T-helper 2 cell treated with Interferon-gamma antibody and Interleukin-4, amounts not matched to agents 100 ng/mL and 5 ng/mL, for 36 hours (primary cell): ENCODE measurements around the gene GDF15. TPM values are rescaled to one million over a fixed set of nuclear protein-coding genes. Genes with fewer than 3 reads are reported as not detected.
"Not testable (repeated sequence)": the region's sequence is repeated elsewhere in the genome, so short reads cannot be mapped to it uniquely, and the experiment has no call there.

ENCODE experiments used
- intact Hi-C: fragments of 100-400 bp; cut with micrococcal nuclease; formaldehyde crosslinking; loops from one replicate; pipeline ENCODE4 v1.15.1; 2023
- total RNA-seq: library from RNA; stranded (reverse); gene quantifications from 2 replicates; pipeline ENCODE4 v1.2.3, GENCODE V29; 2022

GDF15 gene, protein sequence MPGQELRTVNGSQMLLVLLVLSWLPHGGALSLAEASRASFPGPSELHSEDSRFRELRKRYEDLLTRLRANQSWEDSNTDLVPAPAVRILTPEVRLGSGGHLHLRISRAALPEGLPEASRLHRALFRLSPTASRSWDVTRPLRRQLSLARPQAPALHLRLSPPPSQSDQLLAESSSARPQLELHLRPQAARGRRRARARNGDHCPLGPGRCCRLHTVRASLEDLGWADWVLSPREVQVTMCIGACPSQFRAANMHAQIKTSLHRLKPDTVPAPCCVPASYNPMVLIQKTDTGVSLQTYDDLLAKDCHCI
- total RNA-seq, result 0.32 TPM in 1 of 2 replicates, not detected in the other

GRCh38 chr19:18385675-18386542, at the start of gene GDF15:
TSS of gene GDF15 (plus strand) at chr19:18386158. CDS start at chr19:18386190, 32 bp downstream.
- intact Hi-C loops, result no loop called here

DNA sequence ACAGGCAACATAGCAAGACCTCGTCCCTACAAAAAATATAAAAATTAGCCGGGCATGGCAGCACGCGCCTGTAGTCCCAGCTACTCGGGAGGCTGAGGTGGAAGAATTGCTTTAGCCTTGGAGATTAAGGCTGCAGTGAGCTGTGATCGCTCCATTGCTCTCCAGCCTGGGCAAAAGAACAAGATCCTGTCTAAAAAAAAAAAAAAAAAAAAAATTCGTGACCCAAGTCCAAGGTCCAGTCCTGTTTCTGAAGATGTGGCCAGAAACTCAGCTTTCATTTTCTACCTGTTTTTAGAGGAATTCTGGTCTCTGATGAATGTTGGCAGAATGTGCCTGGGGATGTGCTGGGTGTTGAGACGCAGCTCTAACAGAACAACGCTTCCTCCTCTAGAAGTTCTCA, 47.4 kb upstream of the GDF15 start:
- intact Hi-C loops, result no loop called here

DNA sequence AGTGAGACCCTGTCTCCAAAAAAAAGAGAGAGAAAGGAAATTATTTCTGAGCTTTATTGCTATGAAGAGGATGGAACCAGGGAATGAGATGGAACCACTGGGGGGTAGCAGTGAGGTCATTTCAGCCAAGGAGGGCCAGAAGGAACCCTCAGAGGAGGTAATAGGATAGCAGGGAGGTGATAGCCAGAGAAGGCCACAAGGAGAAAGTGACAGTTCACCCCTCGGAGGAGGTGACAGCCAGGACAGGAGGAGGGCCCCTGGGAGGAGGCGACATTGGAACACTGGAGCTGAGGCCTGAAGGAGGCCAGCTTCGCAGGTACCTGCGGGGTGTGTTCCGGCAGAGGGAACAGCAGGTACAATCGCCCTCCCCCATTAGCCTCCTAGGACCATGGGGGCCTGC, 46.2 kb upstream of the GDF15 start:
- intact Hi-C loops, result loop anchor here (5.0 kb wide), 1 partner anchor 73 kb away; no protein-coding TSS in a partner anchor

DNA sequence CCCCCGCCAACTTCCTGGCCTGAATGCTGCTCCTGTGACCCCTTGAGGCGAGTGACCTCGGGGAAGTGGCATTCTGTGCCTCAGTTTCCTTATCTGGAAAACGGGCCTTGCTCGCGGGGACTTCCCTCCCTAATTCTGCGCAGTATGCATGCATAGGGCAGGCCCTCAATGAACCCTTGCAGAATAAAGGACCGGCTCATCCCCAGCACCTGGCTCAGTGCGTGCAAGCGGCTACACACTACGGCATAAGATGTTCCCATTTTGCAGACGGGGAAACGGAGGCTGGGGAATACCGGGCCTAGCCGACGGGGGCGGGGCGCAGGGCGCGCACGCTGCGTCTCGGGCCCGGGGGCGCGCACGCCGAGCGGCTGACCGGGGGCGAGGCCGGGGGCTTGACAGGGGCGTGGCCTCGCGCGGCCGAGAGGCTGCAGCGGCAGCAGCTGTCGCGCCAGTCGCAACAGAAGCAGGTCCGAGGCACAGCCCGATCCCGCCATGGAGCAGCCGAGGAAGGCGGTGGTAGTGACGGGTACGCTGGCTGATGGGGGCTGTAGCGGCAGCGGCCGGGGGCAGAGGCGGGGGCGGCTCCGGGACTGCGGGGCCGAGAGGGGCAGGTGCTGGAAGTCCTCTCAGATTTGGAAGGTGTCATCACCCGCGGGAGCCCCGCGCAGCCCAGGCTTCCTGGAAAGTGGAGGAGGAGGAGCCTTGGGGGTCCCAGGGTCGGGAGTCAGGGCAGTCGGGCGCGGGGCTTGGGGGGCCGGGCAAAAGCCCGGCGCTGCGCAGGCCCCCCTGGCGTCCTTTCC, 45.6 kb upstream of the GDF15 start, which contains the start of gene PGPEP1:
PGPEP1 (plus strand) TSS at position 409 of the 800 bp plus-strand sequence; CDS start at position 493, 84 bp downstream.
- intact Hi-C loops, result loop anchor here (5.0 kb wide), 1 partner anchor 72 kb away; no protein-coding TSS in a partner anchor

- intact Hi-C loops, result loop anchor here (5.0 kb wide), 1 partner anchor 71 kb away; no protein-coding TSS in a partner anchor
Measured at GRCh38 chr19:18340990-18341868, 44.7 kb upstream of the GDF15 start.

DNA sequence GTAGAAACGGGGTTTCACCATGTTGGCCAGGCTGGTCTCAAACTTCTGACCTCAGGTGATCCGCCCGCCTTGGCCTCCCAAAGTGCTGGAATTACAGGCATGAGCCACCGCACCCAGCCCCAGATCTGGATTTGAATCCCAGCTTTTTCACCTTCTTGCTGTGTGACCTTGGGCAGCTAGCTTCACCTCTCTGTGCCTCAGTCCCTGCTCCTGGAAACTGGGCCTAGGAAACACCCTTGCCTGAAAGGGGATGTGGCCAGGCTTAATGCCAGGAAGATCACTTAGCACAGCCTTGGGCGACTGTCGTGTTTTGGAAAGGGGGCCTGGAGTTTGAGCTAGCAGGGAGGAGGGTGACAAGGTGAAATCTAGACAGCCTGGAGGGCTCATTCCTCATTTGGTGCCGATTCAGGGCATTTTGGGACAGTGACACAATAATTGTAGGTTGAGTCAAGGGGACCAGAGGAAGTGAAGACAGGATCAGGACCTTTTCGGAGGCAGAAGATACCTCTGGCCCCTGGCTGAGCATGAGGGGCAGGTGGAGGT, 43.8 kb upstream of the GDF15 start:
- intact Hi-C loops, result loop anchor here (5.0 kb wide), 1 partner anchor 70 kb away; no protein-coding TSS in a partner anchor

DNA sequence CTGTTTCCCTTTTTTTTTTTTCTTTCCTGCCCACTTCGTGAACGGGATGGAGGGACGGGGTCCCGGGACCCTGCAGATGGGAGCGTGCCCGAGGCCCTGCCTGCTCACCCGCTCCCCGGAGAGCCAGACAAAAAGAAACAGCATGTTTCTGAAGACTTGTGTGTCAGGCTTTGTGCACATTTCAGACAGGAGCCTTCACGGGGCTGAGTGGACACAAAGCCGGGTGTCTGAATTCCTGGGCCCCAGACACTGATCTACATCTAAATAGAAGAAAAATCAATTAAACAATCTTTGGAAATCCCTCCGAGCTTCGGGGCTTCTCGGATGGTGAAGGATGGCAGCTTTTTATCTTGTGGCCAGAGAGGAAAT, 41.4 kb upstream of the GDF15 start:
- intact Hi-C loops, result loop anchor here (5.0 kb wide), 1 partner anchor 68 kb away; no protein-coding TSS in a partner anchor

GRCh38 chr19:18345296-18345695, 40.7 kb upstream of the GDF15 start:
- intact Hi-C loops, result no loop called here

GRCh38 chr19:18346091-18346490, 39.9 kb upstream of the GDF15 start:
- intact Hi-C loops, result no loop called here

DNA sequence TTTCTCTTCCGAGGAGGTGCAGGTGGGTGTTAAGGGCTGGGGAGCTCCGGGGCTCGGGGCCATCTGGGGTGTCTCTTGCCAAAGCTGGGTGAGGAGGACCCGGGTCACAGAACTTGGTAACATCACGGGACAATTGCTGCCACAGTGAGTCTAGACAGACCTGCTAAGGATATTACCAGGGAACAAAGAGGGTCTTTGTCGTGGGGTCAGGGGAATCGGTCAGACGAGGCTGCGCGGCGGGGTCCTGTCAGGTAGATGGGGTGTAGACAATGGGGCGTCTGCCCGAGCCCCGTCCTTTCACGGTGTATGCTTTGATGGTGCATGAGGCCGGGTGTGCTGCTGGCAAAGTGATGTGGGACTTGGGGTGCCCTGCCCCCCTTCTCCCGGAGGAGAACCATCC, 37.8 kb upstream of the GDF15 start:
- intact Hi-C loops, result no loop called here

DNA sequence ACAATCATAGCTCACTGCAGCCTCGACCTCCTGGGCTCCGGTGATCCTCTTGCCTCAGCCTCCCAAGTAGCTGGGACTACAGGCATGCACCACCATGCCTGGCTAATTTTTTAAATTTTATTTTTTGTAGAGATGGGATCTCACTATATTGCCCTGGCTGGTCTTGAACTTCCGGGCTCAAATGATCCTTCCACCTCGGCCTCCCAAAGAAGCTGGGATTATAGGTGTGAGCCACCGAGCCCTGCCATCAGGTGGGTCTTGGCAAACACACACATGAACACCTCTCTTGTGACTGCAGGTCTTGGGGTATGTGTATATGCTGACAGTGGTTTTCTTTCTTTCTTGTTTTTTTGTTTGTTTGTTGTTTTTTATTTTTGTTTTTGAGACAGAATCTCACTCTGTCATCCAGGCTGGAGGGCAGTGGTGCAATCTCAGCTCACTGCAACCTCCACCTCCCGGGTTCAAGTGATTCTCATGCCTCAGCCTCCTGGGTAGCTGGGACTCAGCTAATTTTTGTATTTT, 37.1 kb upstream of the GDF15 start:
- intact Hi-C loops, result not testable (repeated sequence)

DNA sequence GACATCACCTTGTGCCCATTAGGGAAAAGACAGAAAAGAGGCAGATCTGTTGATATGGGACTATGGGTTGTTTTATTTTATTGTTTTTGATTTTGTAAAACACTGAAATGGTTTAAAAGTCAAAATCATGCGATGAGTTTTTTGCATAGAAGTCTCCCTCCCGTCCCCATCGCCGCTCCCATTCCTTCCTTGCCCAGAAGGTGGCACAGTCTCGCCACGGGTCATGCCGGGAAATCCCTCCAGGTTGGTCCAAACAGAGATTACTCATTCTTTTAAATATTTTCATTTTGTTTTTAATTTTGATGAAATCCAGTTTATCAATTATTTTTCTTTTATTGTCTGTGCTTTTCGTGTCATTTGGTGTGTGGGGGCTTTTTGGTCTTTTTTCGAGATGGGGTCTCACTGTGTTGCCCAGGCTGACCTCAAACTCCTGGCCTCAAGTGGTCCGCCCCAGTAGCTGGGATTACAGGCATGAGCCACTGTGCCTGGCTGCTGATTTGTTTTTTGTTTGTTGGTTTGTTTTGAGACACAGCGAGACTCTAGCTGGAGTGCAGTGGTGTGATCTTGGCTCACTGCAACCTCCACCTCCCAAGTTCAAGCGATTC, 36.3 kb upstream of the GDF15 start:
- intact Hi-C loops, result no loop called here

DNA sequence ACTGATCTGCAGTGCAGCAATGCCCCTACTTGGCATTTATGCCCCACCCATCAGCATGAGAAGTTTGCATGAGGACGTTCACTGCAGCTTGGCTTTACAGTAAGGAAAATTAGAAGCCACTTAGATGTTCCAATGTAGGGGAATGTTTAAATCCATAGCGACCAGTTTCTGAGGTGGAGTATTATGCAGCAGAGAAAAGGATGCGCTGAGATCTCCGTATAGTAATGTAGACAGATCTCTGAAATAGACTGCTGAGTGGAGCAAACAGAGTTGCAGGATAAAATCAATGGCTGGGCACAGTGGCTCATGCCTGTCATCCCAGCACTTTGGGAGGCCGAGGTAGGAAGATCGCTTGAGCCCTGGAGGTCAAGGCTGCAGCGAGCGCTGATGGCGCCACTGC, 35.5 kb upstream of the GDF15 start:
- intact Hi-C loops, result no loop called here

DNA sequence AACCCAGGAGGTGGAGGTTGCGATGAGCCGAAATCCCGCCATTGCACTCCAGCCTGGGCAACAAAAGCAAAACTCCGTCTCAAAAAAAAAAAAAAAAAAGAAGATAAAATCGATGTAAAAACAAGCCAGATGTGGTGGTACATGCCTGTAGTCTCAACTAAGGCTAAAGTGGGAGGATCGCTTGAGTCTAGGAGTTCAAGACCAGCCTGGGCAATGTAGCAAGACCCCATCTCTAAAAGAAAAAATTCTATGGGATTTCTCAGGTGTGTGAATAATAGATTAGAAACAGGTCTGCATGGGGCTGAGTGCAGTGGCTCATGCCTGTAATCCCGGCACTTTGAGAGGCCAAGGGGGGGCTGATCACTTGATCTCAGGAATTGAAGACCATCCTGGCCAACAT, 34.4 kb upstream of the GDF15 start:
- intact Hi-C loops, result no loop called here

- intact Hi-C loops, result no loop called here
Measured at GRCh38 chr19:18353378-18354005, 32.5 kb upstream of the GDF15 start.

DNA sequence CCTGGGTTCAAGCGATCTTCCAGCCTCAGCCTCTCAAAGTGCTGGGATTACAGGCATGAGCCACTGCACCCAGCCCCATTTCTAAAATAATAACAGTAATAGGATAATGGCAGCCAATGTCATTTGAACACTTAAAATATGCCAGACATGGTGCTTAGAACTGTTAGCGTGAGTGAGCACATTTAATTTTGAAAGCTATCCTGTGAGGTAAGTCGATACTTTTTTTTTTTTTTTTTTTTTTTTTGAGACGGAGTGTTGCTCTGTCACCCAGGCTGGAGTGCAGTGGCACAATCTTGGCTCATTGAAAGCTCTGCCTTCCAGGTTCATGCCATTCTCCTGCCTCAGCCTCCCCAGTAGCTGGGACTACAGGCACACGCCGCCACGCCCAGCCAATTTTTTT, 31.2 kb upstream of the GDF15 start:
- intact Hi-C loops, result not testable (repeated sequence)

DNA sequence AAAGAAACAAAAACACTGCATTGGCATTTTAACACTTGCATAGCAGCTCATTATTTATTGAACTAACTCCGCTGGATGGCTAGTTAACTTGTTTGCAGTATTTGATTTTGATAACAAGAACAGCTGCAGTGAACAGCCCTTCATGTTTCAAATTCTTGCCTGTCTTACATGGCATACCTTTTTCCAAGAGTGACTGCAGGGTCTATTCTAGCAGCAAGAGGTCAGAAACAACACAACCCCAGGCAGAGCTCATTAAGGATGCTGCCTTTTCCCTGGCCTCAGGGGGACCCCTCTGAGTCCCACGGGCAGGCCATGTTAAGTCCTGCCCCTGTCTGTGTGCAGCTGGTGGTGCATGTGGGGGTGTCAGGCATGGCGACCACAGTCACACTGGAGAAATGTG, 28.9 kb upstream of the GDF15 start:
- intact Hi-C loops, result no loop called here

DNA sequence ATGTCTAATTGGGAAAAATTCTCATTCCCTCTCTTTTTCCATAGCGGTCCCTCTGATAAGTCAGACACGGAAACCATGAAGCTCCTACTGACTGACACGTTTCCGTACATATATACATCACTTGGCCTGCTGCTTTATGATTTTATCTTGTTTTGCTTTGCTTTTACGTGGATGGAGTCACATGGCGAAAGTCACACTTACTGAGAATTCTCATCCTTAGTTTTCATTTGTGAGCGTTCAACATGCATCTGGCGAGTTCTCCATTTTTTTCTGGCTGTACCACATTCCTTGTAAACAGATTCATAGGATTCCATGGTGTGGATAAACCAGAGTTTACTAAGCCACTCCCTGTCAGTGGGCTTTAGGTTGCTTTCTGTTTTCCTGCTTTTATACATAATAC, 24.3 kb upstream of the GDF15 start:
- intact Hi-C loops, result no loop called here
